Neural cell (in vitro differentiated cells): ENCODE data around the gene SLC22A23.

Experiments
- CTCF ChIP-seq: fragments of 450-650 bp; IDR thresholded peaks from 2 replicates; pipeline ENCODE4 v1.5.1; 2014; ENCODE audit warnings: antibody characterized with exemption, mild to moderate bottlenecking, moderate library complexity; ENCODE audit not compliant: poor library complexity, severe bottlenecking
- EP300 ChIP-seq: fragments of 450-650 bp; conservative IDR thresholded peaks from 2 replicates; pipeline ENCODE4 v1.6.1; 2014; ENCODE audit warnings: antibody characterized with exemption, mild to moderate bottlenecking, moderate library complexity; ENCODE audit not compliant: poor library complexity, severe bottlenecking
- RAD21 ChIP-seq: fragments of 450-650 bp; conservative IDR thresholded peaks from 2 replicates; pipeline ENCODE4 v1.6.1; 2014; ENCODE audit warnings: antibody characterized with exemption, mild to moderate bottlenecking, moderate library complexity
- TAF1 ChIP-seq: IDR thresholded peaks from 2 replicates; pipeline ENCODE4 v1.6.1; 2012; ENCODE audit warnings: low read depth

GRCh38 chr6:3309391-3310050 lies 147.3 kb downstream of the SLC22A23 start:
- no peak for TF ChIP-seq CTCF
- TF ChIP-seq TAF1, result no peak
- no peak for TF ChIP-seq EP300
- no peak for TF ChIP-seq RAD21
